K562 treated with DMSO at 1 percent for 12 hours (cell line): Measurements from ENCODE around the gene DNAI1. TPM values are rescaled to one million over a fixed set of nuclear protein-coding genes. Genes with fewer than 3 reads are reported as not detected.

Experiments
- total RNA-seq: library from RNA; unstranded; fragments of 300-600 nt; gene quantifications from 2 replicates; pipeline ENCODE4 v1.2.3, GENCODE V29; 2022; ENCODE audit not compliant: insufficient read depth

Gene DNAI1
- total RNA-seq = not detected in 2 replicates

GRCh38 chr9:34458013-34458958 is at the start of gene DNAI1, which contains the start of gene FAM219A:
DNAI1 (plus strand) TSS chr9:34458805; CDS start chr9:34459006, 201 bp downstream.
FAM219A (minus strand) TSS chr9:34458570; CDS start chr9:34458263, 307 bp downstream.

DNA sequence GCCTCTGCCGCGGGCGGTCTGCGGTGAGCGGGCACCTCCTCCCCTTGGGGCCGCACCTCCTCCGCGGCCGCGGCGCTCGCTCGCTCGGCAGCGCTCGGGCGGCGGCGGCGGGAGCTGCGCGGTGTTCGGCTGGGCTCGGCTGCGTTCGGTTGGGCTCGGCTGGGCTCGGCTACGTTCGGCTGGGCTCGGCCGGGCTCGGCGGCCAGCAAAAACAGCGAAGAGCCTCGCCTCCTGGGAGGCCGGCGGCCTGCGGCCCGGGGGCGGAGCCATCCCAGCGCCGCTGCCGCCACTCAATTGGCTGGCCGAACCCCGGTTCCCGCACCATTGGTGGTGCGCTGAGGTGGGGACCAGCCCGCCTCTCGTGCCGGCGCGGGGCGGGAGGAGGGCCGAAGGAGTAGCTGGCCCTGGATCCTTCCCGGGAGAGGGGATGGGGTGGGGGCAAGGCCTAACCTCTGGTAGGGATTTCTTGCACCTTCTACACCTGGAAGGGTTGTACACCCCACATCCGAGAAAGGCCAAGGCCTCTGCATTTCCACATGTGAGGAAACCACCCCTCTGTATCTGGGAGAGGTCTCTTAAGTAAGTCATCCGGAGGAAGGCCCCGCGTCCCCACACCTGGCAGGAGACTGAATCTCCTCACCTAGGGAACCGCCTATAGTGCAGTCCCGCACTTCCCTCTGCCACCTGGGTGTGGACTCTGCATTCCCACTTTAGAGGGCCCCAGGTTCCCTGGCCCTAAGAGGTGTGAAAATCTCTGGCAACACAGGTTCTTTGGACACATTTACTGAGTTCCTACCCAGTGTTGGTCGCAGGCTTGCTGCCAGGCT is 64.6 kb downstream of the DNAI1 start, which contains the start of gene ENHO:
Gene ENHO (minus strand): TSS at position 20 of the 827 bp plus-strand sequence. CDS start 1,295 bp downstream, outside the sequence.

Other genes with a start within 250 kb of the DNAI1 start
- gene KIF24, start 129.5 kb upstream of the DNAI1 start, total RNA-seq = 2.0 and 6.2 TPM in 2 replicates
- 12.5 and 17.3 TPM in 2 replicates for gene NUDT2, start 129.2 kb upstream of the DNAI1 start, total RNA-seq
- 0.57 and 2.5 TPM in 2 replicates for gene MYORG, start 81.9 kb upstream of the DNAI1 start, total RNA-seq
- gene FAM219A, start 235 bp upstream of the DNAI1 start, total RNA-seq = 5.8 and 15.0 TPM in 2 replicates
- not detected in 2 replicates for gene ENHO, start 64.2 kb downstream of the DNAI1 start, total RNA-seq
- gene CNTFR, start 130.9 kb downstream of the DNAI1 start, total RNA-seq = not detected in 2 replicates
- 51.6 and 60.5 TPM in 2 replicates for gene RPP25L, start 153.3 kb downstream of the DNAI1 start, total RNA-seq
- gene DCTN3, start 161.7 kb downstream of the DNAI1 start, total RNA-seq = 125 and 141 TPM in 2 replicates
- not detected in 2 replicates for gene ARID3C, start 170.3 kb downstream of the DNAI1 start, total RNA-seq
- gene SIGMAR1, start 179.0 kb downstream of the DNAI1 start, total RNA-seq = 16.1 and 30.0 TPM in 2 replicates
- 11.6 and 18.2 TPM in 2 replicates for gene GALT, start 187.9 kb downstream of the DNAI1 start, total RNA-seq
- gene IL11RA, start 193.4 kb downstream of the DNAI1 start, total RNA-seq = 4.9 and 7.8 TPM in 2 replicates
- not detected in 2 replicates for gene CCL27, start 203.9 kb downstream of the DNAI1 start, total RNA-seq
- not detected in 2 replicates for gene CCL19, start 232.5 kb downstream of the DNAI1 start, total RNA-seq